SK-N-MC (cell line): ENCODE results near the gene AATF.
A peak's percentile ranks its signal among the peaks of the same experiment; 100 is the strongest.

Source experiments
- DNase-seq: peaks from one replicate; pipeline ENCODE4 v3.0.0-alpha.2; 2011; ENCODE audit warnings: low read depth, low spot score
- H3K27ac ChIP-seq: fragments of 200-600 bp; sonication (generic); 2 replicates; pipeline ENCODE4 v1.5.1; 2016; ENCODE audit warnings: mixed run types
- H3K36me3 ChIP-seq: fragments of 200-600 bp; sonication (generic); 2 replicates; pipeline ENCODE4 v1.6.1; 2017; ENCODE audit warnings: antibody characterized with exemption, low read length, mixed read lengths; ENCODE audit not compliant: insufficient read depth
- H3K4me3 ChIP-seq: fragments of 200-600 bp; sonication (generic); 2 replicates; pipeline ENCODE4 v1.5.1; 2016
- H3K9ac ChIP-seq: fragments of 200-600 bp; sonication (generic); 2 replicates; pipeline ENCODE4 v1.8.0; 2017; ENCODE audit warnings: mixed run types, mixed read lengths; ENCODE audit not compliant: insufficient read length
- H3K9me3 ChIP-seq: fragments of 200-600 bp; sonication (generic); 2 replicates; pipeline ENCODE4 v1.6.1; 2017; ENCODE audit warnings: low read depth, mild to moderate bottlenecking, antibody characterized with exemption, low read length, moderate library complexity, mixed read lengths
- EZH2 ChIP-seq: fragments of 200-600 bp; sonication (generic); IDR thresholded peaks from one replicate; pipeline ENCODE4 v1.6.1; 2017; ENCODE audit warnings: antibody characterized with exemption
- FOXP2 ChIP-seq: optimal IDR thresholded peaks from 2 replicates; pipeline ENCODE3; 2011; ENCODE audit warnings: mild to moderate bottlenecking, moderate library complexity; ENCODE audit not compliant: insufficient read depth; ENCODE audit errors: extremely low read length, control extremely low read depth
- POLR2AphosphoS5 ChIP-seq: IDR thresholded peaks from 2 replicates; pipeline ENCODE4 v1.6.1; 2012; ENCODE audit warnings: mild to moderate bottlenecking, low read depth, low read length, borderline replicate concordance

Gene AATF

GRCh38 chr17:36948717-36949460 lies at the start of gene AATF:
AATF (plus strand) TSS chr17:36948954; CDS start chr17:36949126, 172 bp downstream.
- peak within 1 kb of the TSS; percentile 59; the same call in 1 of the 2 replicates for H3K27ac ChIP-seq
- TF ChIP-seq EZH2 (no peak), POLR2AphosphoS5 (peak; percentile 88), FOXP2 (no peak)
- peak; percentile 61 for DNase-seq
- H3K9ac ChIP-seq, result peak within 1 kb of the TSS; percentile 94
- H3K4me3 ChIP-seq, result peak within 1 kb of the TSS; percentile 94
- no peaks in the 10 kb centered on the region for H3K9me3 ChIP-seq
- H3K36me3 ChIP-seq, result peaks cover 37% of the 10 kb centered on the region

- no peak overlapping the region for H3K4me3 ChIP-seq
- H3K9ac ChIP-seq, result no peak overlapping the region
- no peaks in the 10 kb centered on the region for H3K36me3 ChIP-seq
- no peak for DNase-seq
- no peak overlapping the region for H3K27ac ChIP-seq
- TF ChIP-seq EZH2, result no peak
- TF ChIP-seq FOXP2, result no peak
- no peak for TF ChIP-seq POLR2AphosphoS5
- no peaks in the 10 kb centered on the region for H3K9me3 ChIP-seq
Observed at GRCh38 chr17:36899250-36900159, 49.2 kb upstream of the AATF start.

GRCh38 chr17:36900160-36900512 lies 48.6 kb upstream of the AATF start:
- H3K27ac ChIP-seq, result no peak overlapping the region
- no peak for TF ChIP-seq FOXP2
- no peak for TF ChIP-seq POLR2AphosphoS5
- TF ChIP-seq EZH2, result no peak
- H3K4me3 ChIP-seq, result no peak overlapping the region
- no peak for DNase-seq
- no peak overlapping the region for H3K9ac ChIP-seq
- H3K36me3 ChIP-seq, result no peaks in the 10 kb centered on the region
- no peaks in the 10 kb centered on the region for H3K9me3 ChIP-seq

- Histone ChIP-seq H3K27ac (no peak overlapping the region), H3K36me3 (no peaks in the 10 kb centered on the region), H3K4me3 (no peak overlapping the region), H3K9me3 (no peaks in the 10 kb centered on the region), H3K9ac (no peak overlapping the region)
- TF ChIP-seq EZH2, result no peak
- no peak for TF ChIP-seq FOXP2
- TF ChIP-seq POLR2AphosphoS5, result no peak
- DNase-seq, result no peak
Observed at GRCh38 chr17:36901506-36901905, 47.2 kb upstream of the AATF start.

- no peak for DNase-seq
- TF ChIP-seq EZH2 (no peak), POLR2AphosphoS5 (no peak), FOXP2 (no peak)
- H3K9me3 ChIP-seq, result no peaks in the 10 kb centered on the region
Observed at GRCh38 chr17:36907407-36907806, 41.3 kb upstream of the AATF start.

GRCh38 chr17:36910513-36910912 lies 38.2 kb upstream of the AATF start:
- DNase-seq, result no peak
- Histone ChIP-seq H3K36me3 (no peaks in the 10 kb centered on the region), H3K4me3 (no peak overlapping the region), H3K27ac (no peak overlapping the region), H3K9ac (no peak overlapping the region), H3K9me3 (no peaks in the 10 kb centered on the region)
- TF ChIP-seq POLR2AphosphoS5, result no peak
- no peak for TF ChIP-seq EZH2
- TF ChIP-seq FOXP2, result no peak

More at GRCh38 chr17:36907407-36907806, 41.3 kb upstream of the AATF start:
- Histone ChIP-seq H3K27ac (no peak overlapping the region), H3K4me3 (no peak overlapping the region), H3K36me3 (no peaks in the 10 kb centered on the region), H3K9ac (no peak overlapping the region)

- no peak overlapping the region for H3K27ac ChIP-seq
- no peak for TF ChIP-seq POLR2AphosphoS5
- TF ChIP-seq FOXP2, result no peak
- TF ChIP-seq EZH2, result no peak
- no peaks in the 10 kb centered on the region for H3K36me3 ChIP-seq
- H3K9ac ChIP-seq, result no peak overlapping the region
- no peak overlapping the region for H3K4me3 ChIP-seq
- DNase-seq, result no peak
- H3K9me3 ChIP-seq, result no peaks in the 10 kb centered on the region
Observed at GRCh38 chr17:36911001-36911400, 37.8 kb upstream of the AATF start.

GRCh38 chr17:36913132-36913531 lies 35.6 kb upstream of the AATF start:
- Histone ChIP-seq H3K27ac (no peak overlapping the region), H3K9me3 (no peaks in the 10 kb centered on the region), H3K4me3 (no peak overlapping the region), H3K36me3 (no peaks in the 10 kb centered on the region), H3K9ac (no peak overlapping the region)
- DNase-seq, result no peak
- TF ChIP-seq EZH2 (no peak), POLR2AphosphoS5 (no peak), FOXP2 (no peak)
